CD4-positive, alpha-beta T cell treated with Interleukin-21 for 1 hour (primary cell): Measurements from ENCODE around the gene C1S.
"Not testable (repeated sequence)": the region's sequence is repeated elsewhere in the genome, so short reads cannot be mapped to it uniquely, and the experiment has no call there.

Experiments used
- DNase-seq: peaks from one replicate; pipeline ENCODE4 v3.0.0-alpha.2; 2020

Gene C1S

GRCh38 chr12:7047306-7047705 is 13.2 kb upstream of the C1S start:
- DNase-seq: no peak

GRCh38 chr12:7049445-7049951 is 11.0 kb upstream of the C1S start:
- DNase-seq: not testable (repeated sequence)

GRCh38 chr12:7049973-7050372 is 10.5 kb upstream of the C1S start:
- DNase-seq: not testable (repeated sequence)

GRCh38 chr12:7054925-7055324 is 5.6 kb upstream of the C1S start:
- DNase-seq: no peak

- DNase-seq: not testable (repeated sequence)
These were observed 4.8 kb upstream of the C1S start for GRCh38 chr12:7055736-7056135.

- no peak for DNase-seq
These were observed 2.2 kb upstream of the C1S start for GRCh38 chr12:7058163-7058845.

- DNase-seq: no peak
These were observed 1.6 kb upstream of the C1S start for GRCh38 chr12:7058850-7059395.

GRCh38 chr12:7059780-7060179 is 738 bp upstream of the C1S start:
- no peak for DNase-seq

- no peak for DNase-seq
These were observed 620 bp downstream of the C1S start for GRCh38 chr12:7061138-7061537.

GRCh38 chr12:7061596-7061995 is 1.1 kb downstream of the C1S start:
- no peak for DNase-seq

GRCh38 chr12:7064516-7064915 is 4.0 kb downstream of the C1S start:
- DNase-seq: no peak

GRCh38 chr12:7065073-7065623 is 4.6 kb downstream of the C1S start:
- DNase-seq: no peak

GRCh38 chr12:7066596-7066995 is 6.1 kb downstream of the C1S start:
- no peak for DNase-seq

GRCh38 chr12:7067096-7067495 is 6.6 kb downstream of the C1S start:
- DNase-seq: no peak

- DNase-seq: no peak
These were observed 7.9 kb downstream of the C1S start for GRCh38 chr12:7068240-7068993.

- no peak for DNase-seq
These were observed 8.5 kb downstream of the C1S start for GRCh38 chr12:7068994-7069346.

- DNase-seq: no peak
These were observed 8.9 kb downstream of the C1S start for GRCh38 chr12:7069386-7069785.

- DNase-seq: no peak
These were observed 11.5 kb downstream of the C1S start for GRCh38 chr12:7072035-7072434.

GRCh38 chr12:7072554-7072953 is 12.0 kb downstream of the C1S start:
- no peak for DNase-seq

GRCh38 chr12:7073946-7074345 is 13.4 kb downstream of the C1S start:
- no peak for DNase-seq

- no peak for DNase-seq
These were observed 15.0 kb downstream of the C1S start for GRCh38 chr12:7075518-7075917.

- DNase-seq: no peak
These were observed 15.4 kb downstream of the C1S start for GRCh38 chr12:7075939-7076338.

GRCh38 chr12:7076493-7076892 is 16.0 kb downstream of the C1S start:
- no peak for DNase-seq

- DNase-seq: no peak
These were observed 17.6 kb downstream of the C1S start for GRCh38 chr12:7078163-7078562.
